DMS53 (cell line): Measurements from ENCODE around the gene CLDN1.

Experiments
- DNase-seq: peaks from one replicate; lab custom pipeline; 2025; lab: John Stamatoyannopoulos, UW

The CLDN1 gene

GRCh38 chr3:190330936-190331734 lies 8.9 kb upstream of the CLDN1 start:
- DNase-seq = peak; percentile 5

GRCh38 chr3:190326930-190327329 lies 4.7 kb upstream of the CLDN1 start:
- DNase-seq = no peak

- DNase-seq = no peak
Observed at GRCh38 chr3:190326361-190326760, 4.1 kb upstream of the CLDN1 start.

GRCh38 chr3:190325923-190326322 lies 3.7 kb upstream of the CLDN1 start:
- no peak for DNase-seq

GRCh38 chr3:190323246-190323626 lies 990 bp upstream of the CLDN1 start:
- no peak for DNase-seq

GRCh38 chr3:190322604-190323245 lies 479 bp upstream of the CLDN1 start:
- no peak for DNase-seq

GRCh38 chr3:190320594-190321362 lies 1.5 kb downstream of the CLDN1 start:
- peak; percentile 15 for DNase-seq

GRCh38 chr3:190319660-190320059 lies 2.6 kb downstream of the CLDN1 start:
- peak; percentile 85 for DNase-seq

- DNase-seq = peak; percentile 50
Observed at GRCh38 chr3:190318666-190319065, 3.6 kb downstream of the CLDN1 start.

- DNase-seq = no peak
Observed at GRCh38 chr3:190314741-190315140, 7.5 kb downstream of the CLDN1 start.

GRCh38 chr3:190309414-190309813 lies 12.8 kb downstream of the CLDN1 start:
- no peak for DNase-seq

GRCh38 chr3:190308154-190308553 lies 14.1 kb downstream of the CLDN1 start:
- DNase-seq = no peak

- peak; percentile 69 for DNase-seq
Observed at GRCh38 chr3:190307164-190307545, 15.1 kb downstream of the CLDN1 start.

GRCh38 chr3:190306513-190307163 lies 15.6 kb downstream of the CLDN1 start:
- peak; percentile 83 for DNase-seq

GRCh38 chr3:190306026-190306425 lies 16.2 kb downstream of the CLDN1 start:
- no peak for DNase-seq

- peak; percentile 7 for DNase-seq
Observed at GRCh38 chr3:190305406-190305805, 16.8 kb downstream of the CLDN1 start.

GRCh38 chr3:190303884-190304283 lies 18.4 kb downstream of the CLDN1 start:
- no peak for DNase-seq

- no peak for DNase-seq
Observed at GRCh38 chr3:190302212-190302867, 19.9 kb downstream of the CLDN1 start.

GRCh38 chr3:190301591-190301990 lies 20.7 kb downstream of the CLDN1 start:
- DNase-seq = no peak

- DNase-seq = no peak
Observed at GRCh38 chr3:190299969-190300368, 22.3 kb downstream of the CLDN1 start.

GRCh38 chr3:190294030-190294429 lies 28.2 kb downstream of the CLDN1 start:
- peak; percentile 2 for DNase-seq

GRCh38 chr3:190293621-190294020 lies 28.6 kb downstream of the CLDN1 start:
- no peak for DNase-seq
